NCI-H1930 (cell line): ENCODE results near the gene SPHK2.
"Not testable (repeated sequence)": the region's sequence is repeated elsewhere in the genome, so short reads cannot be mapped to it uniquely, and the experiment has no call there.

Experiments
- DNase-seq, 2 experiments: peaks; one replicate each; lab custom pipeline; 2025; lab: John Stamatoyannopoulos, UW

SPHK2 gene

DNA sequence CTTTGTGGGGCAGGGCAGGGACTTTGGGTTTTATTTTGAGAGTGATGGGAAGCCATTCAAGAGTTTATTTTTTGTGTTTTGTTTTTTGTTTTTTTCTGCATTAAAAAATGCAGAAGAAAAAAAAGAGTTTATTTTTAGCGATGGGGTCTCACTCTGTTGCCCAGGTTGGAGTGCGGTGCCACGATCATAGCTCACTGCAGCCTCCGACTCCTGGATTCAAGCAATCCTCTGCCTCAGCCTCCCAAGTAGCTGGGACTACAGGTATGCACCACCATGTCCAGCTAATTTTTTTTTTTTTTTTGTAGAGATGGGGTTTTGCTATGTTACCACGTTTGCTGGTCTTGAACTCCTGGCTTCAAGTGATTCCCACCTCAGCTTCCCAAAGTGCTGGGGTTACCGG is 39.2 kb downstream of the SPHK2 start:
- no peak for DNase-seq

DNA sequence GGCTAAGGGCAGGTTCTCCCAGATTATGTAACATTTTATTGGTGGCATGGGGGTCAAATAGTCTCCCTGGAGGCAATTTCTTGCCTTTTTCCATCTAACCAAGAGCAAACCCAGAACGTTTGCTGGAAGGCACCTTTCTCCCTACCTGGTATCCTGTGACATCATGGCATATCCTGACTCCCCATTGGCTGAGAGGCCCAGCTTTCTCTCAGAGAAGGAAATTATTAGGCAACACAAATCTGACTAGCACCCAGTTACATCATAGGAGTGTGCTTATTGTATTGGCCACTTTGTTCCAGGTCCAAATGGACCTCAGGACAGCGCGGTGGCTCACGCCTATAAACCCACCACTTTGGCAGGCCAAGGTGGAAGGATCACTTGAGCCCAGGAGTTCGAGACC is 40.5 kb downstream of the SPHK2 start:
- no peak for DNase-seq

DNA sequence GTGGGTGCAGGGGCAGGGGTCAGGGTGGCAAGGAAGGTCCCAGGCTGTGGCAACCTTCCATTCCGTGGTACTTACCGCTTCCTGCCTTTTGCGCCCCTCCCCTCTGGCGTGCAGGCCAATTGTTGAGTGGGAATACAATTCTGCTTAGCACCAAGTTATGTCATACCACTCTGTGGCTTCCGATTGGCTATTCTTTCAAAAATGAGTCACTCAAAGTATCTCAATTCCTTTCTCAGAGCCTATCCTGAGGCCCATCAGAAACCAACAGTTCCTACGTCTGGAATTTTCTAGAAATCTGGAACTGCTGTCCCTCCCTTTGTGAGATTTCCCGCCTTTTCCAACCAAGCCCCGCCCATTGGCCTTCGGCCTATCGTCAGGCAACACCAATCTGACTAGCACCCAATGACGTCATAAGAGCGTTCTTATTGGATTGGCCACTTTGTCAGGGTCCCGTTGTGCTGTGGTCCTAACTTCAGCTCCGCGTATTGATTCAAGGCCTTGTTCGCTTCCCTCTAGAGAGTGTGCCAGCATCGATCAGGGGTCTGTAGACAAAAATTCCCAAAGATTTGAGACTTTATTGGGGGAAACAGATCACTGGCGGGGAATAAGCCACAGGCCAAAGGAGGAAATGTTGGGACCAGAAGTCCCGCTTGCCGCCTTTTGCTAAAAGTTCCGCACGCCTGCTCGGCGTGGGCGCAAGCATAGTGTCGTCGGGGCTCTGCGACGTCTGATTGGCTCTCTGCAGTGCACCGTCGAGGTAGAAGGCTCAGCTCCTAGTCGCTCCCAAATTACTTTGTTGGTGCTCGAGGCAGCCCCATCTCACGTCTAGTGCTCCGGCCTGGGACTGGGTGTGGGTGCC is 41.8 kb downstream of the SPHK2 start:
- DNase-seq: peak; percentile 86 to 95

DNA sequence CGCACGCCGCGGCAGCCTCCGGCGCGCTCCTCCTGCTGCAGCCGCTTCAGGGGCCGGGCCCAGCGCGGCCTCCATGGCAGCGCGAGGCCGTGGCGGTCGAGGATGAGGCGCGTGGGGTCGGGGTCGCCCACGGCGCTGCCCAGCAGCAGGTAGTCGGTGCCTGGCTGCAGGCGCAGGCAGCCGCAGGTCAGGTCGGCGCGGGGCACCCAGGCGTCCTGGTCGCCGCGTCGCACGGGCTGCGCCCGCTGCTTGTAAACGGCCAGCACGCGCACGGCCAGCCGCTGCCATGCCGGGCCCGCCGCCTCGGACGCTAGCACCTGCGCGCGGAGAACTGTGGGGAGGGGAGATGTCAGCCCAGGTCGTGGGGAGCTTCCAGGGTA is 42.4 kb downstream of the SPHK2 start:
- no peak for DNase-seq

DNA sequence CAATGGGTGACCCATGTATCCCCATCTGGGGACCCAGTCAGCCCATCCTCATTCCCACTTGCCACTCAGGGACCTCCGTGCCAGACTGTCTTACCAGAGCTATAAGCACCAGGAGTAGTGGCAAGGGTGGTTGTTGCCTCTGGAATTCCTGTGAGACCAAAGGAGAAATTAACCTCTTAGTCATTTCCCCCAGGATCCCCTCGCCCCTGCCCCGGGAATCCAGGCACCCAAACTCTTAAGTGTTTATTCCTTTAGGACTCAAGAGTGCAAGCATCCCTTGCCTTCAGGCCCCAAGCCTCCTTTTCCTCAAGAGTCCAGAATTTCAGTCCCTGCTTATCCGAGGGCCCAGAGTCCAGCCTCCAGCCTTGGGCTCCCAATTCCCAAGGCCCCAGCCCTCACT is 44.4 kb downstream of the SPHK2 start:
- no peak for DNase-seq

DNA sequence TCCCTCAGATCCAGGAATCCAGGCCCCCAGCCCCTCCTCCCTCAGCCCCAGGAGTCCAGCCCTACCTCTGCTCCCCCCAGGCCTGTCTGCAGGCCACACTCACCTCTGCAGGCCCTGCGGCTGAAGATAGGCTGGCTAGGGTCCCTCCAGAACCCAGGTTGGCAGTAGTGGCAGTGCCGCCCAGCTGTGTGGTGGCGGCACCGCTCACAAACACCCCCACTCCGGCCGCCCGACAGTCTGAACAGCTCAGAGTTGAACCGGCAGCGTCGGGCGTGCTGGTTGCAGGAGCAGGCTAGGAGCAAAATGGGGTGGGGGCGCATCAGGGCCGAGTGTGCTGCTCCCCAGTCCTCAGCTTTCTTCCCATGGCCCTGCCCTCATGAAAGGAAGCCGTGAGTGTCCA is 45.2 kb downstream of the SPHK2 start:
- no peak for DNase-seq

DNA sequence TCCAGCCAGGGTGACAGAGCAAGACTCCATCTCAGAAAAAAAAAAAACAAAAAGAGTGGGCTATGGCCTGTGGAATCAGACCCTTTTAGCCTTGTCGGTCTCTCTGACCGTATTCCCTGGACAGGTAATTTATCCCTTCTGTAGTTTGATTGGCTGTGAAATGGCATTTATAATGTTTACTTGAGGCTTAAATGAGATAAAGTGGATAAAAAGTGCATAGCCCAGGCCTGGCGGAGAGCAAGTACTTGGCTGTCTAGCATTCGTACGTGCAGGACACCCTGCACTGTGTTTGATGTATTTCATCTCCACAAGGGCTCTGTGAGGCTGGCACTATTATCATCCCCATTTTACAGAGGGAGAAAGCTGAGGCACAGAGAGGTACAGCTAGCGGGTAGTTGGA is 46.5 kb downstream of the SPHK2 start:
- no peak for DNase-seq

DNA sequence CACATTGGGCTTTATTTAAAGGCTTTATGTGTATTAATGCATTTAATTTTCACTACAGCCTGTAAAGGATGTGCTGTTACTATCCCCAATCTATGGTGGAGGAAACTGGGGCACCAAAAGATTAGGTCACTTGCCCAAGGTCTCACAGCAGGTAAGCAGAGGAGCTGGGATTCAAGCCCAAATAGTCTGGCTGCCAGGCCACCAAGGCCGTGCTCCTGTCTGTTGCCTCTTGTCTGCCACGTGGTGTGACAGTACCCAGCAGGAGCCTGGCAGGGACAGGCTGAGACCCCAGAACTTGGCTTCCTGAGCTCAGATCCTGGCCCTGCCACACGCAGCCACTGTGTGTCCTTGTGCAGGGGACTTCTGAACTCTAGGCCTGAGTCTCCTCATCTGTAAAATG is 49.0 kb downstream of the SPHK2 start:
- no peak for DNase-seq

DNA sequence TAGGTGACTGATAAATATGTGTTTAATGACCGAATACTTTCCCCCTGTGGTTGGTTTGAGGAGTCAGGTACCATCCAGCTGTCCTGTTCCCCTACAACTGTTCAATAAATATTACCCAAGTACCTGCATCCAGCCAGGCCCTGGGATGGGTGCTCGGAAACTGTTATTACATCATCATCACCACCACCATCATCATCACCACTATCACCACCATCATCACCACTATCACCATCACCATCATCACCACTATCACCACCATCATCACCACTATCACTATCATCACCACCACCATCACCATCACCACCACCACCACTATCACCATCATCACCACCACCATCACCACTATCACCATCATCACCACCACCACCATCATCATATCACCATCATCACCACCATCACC is 49.5 kb downstream of the SPHK2 start:
- DNase-seq: no peak

DNA sequence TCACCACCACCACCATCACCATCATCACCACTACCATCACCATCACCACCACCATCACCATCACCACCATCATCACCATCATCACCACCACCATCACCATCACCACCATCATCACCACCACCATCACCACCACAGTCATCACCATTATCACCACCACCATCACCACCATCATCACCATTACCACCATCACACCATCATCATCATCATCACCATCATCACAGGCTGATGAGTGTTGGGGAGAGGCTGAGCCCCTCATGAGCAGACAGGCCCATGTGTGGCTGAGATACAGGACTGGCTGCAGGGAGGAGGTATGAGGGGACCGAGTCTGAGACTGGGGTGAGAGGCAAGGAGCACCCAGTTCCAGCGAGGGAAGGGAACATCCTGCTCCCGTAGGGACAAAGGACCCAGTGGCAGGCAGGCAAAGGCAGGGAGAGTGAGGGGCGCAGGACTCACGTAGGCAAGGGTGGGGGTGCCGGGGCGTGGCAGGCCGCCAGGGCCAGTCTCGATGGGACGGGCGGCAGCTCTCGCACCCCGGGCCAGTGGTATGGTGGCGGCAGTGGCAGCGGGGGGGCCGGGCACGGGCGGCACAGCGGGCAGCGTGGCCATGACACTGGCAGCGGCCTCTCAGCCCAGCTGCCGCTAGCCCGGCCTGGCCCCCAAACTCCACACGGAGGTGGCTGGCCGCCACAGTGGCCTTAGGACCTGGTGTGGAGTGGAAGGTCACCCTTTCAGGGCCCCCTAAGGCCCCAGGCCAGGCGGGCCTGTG is 50.8 kb downstream of the SPHK2 start:
- DNase-seq: no peak

DNA sequence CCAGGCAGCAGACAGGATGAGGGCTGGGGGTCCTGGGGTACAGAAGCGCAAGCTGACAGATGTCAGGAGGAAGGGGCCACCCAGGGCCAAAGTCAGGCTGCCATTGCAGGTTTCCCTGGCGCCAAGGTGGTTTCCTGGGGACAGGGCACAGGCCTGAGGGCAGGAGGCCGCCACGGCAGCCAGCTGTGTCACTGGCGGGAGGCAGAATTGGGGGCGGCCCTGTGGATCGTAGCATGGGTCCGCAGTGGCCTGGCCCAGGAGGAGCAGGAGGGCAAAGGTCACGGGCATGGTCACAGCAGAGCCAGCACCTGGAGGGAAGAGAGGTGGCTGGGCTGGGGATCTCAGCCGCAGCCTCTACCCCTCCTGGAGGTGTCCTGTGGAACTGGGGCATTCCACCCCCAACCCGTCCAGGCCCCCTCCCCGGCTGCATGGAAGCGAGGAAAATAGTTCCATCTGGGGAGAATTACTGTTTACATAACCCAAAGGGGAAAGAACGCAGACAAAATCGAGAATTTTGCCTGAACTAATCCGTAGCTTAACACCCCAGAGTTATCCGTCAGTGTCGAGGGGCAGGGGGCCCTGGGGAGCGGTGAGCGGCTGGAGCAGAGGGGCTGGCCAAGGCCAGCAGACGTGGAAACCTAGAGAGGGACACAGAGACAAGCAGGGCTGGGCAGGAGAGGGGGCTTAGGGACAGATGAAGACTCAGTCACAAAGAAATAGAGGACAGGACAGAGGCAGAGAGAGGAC is 51.6 kb downstream of the SPHK2 start:
- DNase-seq: no peak

DNA sequence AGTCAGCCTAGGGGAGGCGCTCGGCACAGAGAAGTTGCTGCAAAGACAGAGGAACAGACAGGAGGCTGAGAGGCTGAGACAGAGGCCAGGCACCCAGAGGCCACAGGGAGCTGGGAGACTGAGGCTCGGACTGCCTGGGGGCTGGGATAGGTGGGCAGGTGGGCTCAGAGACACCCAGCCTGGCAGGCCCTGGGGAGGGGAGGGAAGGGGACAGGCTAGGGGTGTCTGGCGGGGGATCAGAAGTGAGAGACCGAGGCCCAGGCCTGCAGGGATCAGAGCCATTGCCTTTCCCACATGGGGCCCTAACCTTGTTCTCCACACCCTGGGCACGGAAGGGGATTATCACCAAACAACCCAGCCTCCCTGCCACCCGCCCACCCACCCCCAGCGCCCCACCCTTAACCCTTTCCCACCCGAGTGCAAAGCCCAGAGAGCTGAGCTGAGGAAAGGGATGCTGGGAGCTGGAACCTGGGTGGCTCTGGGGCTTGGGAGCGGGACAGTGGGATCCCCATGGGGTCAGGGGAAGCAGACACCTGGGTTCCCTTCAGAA is 52.2 kb downstream of the SPHK2 start:
- no peak for DNase-seq

DNA sequence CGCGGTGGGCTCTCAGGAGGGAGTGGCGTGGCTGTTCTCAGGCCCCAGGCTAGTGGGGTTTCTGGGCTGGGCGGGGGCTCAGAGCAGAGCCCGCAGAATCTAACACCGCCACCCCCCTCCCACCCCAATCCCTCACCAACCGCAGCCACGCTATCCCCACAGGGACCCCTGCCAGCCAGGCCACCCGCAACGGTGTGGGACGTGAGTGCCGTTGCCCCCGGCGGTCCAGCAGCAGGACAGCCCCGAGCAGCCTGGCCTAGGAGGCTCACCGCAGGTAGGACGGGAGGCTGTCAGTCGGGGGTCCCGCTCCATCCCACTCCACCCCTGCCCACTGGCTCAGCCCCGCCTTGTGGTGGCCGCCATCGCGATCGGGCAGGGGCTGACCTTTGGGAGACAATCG is 53.7 kb downstream of the SPHK2 start, which contains the start of gene NTN5:
Gene NTN5 (minus strand): TSS at position 24 of the 400 bp plus-strand sequence. CDS start 2,031 bp downstream, outside the sequence.
- DNase-seq: no peak

DNA sequence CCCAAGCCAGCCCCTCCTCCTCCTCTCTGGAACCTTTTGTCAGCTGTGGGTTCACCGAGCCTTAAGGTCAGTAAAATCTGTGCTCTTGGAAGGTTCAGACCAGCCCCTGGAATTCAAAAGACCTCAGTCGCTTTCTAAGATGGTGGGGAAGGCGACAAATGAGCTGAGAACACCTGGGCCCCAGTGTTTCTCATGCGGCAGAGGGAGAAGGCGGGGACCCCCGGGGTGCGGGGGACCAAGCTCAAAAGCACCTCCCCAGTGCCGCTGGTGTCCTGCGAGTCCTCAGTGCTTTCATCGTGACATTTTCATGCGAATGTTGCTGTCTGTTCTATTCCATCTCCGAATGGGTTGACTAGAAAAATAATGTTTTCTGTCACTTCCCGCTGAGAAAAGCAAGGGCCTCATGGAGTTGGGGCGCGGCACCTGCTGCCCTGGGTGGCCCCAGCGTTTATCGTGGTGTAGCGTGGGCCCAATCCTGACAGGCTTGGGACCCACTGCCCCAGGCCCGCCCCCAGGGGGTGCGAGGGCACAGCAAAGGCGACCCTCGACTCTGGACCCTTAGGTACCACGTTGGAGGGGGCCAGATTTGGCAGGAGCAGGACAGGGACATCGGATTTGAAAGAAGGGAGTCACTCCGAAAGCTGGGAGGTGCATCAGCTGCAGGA is 54.3 kb downstream of the SPHK2 start:
- no peak for DNase-seq

DNA sequence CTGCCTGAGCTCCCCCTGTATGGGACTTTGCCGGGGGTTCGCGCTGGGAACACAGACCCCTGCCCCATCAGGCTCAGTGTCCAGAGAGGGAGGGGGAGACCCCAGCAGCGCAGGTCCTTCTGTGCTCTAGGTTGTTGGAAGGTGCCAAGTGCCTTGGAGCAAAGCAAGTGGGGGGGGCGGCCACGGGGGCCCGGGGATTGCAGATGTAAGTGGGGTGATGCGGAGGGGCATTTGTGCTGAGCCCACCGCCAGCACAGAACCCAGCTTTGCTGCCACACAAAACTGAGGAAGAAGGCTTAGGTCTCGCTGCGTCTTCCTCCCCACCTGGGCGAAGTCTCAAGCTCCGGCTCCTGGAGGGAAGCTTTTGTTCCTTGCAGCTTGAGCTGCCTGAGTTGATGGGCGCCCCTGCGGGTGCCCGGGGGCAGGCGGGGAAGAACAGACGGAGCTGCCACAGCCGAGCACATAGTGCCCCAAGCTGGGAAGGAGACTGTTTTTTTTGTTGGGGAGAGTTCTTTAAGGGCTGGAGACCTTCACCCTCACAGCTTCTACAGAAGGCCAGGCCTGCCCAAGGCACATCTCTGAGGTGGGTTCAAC is 55.0 kb downstream of the SPHK2 start:
- DNase-seq: no peak

DNA sequence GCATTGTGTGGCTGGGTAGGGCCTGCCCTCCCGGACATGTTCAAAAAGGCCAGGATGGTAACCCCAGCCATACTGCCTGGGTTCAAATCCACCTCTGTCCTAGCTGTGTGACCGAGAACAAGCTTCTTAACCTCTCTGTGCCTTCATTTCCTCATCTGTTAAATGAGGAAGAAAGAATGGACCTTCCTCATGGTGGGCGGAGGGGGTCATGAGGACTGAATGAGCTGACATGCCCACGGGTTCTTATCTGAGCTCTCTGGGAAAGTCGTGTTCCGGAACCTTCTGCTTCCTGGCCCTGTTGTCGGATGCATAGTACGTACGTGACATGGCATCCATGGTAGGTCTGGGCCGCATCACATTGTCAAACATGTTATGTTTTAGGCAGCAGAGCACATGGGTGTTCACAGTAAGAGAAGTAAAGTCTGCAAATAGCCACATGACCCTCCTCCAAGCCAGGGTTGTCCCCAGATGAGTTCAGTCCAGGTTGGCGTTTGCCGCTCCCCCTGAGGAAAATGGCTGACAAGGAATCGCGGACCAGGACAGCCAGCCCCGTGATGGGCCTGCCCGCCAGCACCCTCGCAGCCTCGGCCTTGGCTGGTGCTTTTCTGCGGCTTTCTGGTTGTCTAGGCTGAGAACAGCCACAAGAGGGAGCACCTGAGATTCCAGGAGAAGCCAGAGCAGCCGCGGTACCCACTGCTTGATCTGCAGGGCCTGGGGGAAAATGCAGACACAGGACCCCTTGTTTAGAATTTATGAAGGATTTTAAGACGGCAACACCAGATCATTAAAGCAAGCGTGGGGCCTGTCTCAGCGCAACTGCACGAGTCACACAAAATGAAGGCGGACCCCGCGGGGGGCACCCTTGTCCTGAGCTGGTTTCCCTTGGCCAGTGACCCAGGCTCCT is 55.9 kb downstream of the SPHK2 start:
- DNase-seq: peak; percentile 76 to 82

DNA sequence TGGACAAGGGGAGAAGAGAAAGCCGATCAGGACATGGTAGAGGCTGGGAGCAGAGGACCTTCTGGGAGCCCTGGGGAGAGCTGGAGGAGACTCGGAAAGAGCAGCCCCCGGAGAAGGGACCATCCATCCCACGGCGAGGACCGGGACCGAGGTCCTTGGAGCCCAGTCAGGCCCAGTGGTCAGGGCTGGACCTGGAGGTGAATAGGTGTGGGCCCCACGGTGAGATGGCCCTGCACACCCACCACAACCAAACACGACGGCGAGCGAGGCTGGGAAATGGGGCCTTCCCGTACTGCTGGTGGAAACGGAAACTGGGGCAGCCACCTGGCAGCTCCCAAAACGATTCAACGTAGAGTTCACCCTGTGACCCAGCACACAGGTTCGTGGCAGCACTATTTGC is 57.2 kb downstream of the SPHK2 start:
- DNase-seq: no peak

DNA sequence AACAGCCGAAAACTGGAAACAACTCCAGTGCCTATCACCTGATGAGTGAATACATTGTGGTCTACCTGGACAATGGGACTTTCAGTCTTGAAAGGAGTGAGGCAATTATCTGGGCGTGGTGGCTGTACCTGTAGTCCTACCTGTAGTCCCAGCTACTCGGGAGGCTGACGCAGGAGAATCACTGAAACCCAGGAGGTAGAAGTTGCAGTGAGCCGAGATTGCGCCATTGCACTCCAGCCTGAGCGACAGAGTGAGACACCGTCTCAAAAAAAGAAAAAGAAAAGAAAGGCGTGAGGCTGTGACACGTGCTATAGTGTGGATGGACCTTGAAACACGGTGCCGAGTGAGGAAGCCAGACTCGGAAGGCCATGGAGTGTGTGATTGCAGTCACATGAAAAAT is 57.6 kb downstream of the SPHK2 start:
- DNase-seq: no peak

DNA sequence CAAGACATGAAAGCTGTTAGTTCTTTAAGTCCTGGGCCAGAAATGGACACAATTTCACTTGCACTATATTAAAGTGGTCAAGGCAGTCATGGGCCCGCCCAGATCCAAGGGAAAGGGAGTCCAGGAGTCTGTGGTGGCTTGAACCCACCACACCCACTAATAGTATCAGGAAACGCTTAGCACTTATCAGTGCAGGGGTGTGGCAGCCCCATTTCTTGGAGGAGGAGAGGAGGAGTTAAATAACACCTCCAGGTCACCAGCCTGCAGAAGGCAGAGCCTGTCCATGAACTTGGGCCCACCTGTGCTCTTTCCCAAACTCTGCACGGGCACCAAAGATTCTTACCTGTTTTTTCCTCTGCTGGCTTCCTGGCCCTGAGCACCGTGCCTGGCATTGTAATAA is 58.9 kb downstream of the SPHK2 start:
- DNase-seq: no peak

DNA sequence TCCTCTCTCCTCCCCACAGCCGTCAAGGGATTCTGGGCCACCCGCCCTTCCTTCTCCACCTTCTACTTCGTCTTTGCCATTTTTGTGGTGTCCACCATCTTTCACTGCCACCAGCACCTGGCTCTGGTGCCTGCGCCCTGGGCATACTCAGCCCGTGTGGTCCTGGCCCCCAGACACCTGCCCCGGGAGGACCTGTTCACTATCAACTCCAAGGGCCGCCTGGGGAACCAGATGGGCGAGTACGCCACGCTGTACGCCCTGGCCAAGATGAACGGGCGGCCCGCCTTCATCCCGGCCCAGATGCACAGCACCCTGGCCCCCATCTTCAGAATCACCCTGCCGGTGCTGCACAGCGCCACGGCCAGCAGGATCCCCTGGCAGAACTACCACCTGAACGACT is 60.7 kb downstream of the SPHK2 start:
- not testable (repeated sequence) for DNase-seq
